KMS-11 (cell line): ENCODE measurements around the gene SKI.

ENCODE experiments used
- H2AFZ ChIP-seq: fragments of 200-600 bp; sonication (generic); 2 replicates; pipeline ENCODE4 v1.6.1; 2016; ENCODE audit warnings: antibody characterized with exemption, mixed run types, low read depth
- H3K27ac ChIP-seq: fragments of 200-600 bp; sonication (generic); 2 replicates; pipeline ENCODE4 v1.6.1; 2016; ENCODE audit warnings: mild to moderate bottlenecking, mixed run types
- H3K27me3 ChIP-seq: fragments of 200-600 bp; sonication (generic); 2 replicates; pipeline ENCODE4 v1.6.1; 2017; ENCODE audit warnings: mild to moderate bottlenecking, low read depth, mixed run types, moderate library complexity; ENCODE audit not compliant: insufficient read depth
- H3K36me3 ChIP-seq: fragments of 200-600 bp; sonication (generic); 2 replicates; pipeline ENCODE4 v1.6.1; 2017; ENCODE audit warnings: mild to moderate bottlenecking, mixed run types; ENCODE audit not compliant: insufficient read depth
- H3K4me1 ChIP-seq: fragments of 200-600 bp; sonication (generic); 2 replicates; pipeline ENCODE4 v1.6.1; 2016; ENCODE audit warnings: mild to moderate bottlenecking, low read depth, mixed run types; ENCODE audit not compliant: poor library complexity, severe bottlenecking
- H3K4me2 ChIP-seq: fragments of 200-600 bp; sonication (generic); 2 replicates; pipeline ENCODE4 v1.7.0; 2016; ENCODE audit warnings: mild to moderate bottlenecking, mixed run types
- H3K4me3 ChIP-seq: fragments of 200-600 bp; sonication (generic); IDR thresholded peaks from 2 replicates; pipeline ENCODE4 v1.6.1; 2017; ENCODE audit warnings: low read depth, low read length, mixed read lengths; ENCODE audit not compliant: insufficient read depth
- H3K79me2 ChIP-seq: fragments of 200-600 bp; sonication (generic); 2 replicates; pipeline ENCODE4 v1.6.1; 2016; ENCODE audit warnings: low read depth, mixed run types; ENCODE audit not compliant: insufficient read depth
- H3K9ac ChIP-seq: fragments of 200-600 bp; sonication (generic); 2 replicates; pipeline ENCODE4 v1.6.1; 2016; ENCODE audit warnings: mild to moderate bottlenecking, mixed run types
- H4K20me1 ChIP-seq: fragments of 200-600 bp; sonication (generic); 2 replicates; pipeline ENCODE4 v1.6.1; 2016; ENCODE audit warnings: mild to moderate bottlenecking, mixed run types; ENCODE audit not compliant: insufficient read depth
- CTCF ChIP-seq: fragments of 200-600 bp; sonication (generic); conservative IDR thresholded peaks from 2 replicates; pipeline ENCODE4 v1.6.1; 2017; ENCODE audit warnings: low read depth, mild to moderate bottlenecking, antibody characterized with exemption, low read length, moderate library complexity, mixed read lengths

SKI gene

DNA sequence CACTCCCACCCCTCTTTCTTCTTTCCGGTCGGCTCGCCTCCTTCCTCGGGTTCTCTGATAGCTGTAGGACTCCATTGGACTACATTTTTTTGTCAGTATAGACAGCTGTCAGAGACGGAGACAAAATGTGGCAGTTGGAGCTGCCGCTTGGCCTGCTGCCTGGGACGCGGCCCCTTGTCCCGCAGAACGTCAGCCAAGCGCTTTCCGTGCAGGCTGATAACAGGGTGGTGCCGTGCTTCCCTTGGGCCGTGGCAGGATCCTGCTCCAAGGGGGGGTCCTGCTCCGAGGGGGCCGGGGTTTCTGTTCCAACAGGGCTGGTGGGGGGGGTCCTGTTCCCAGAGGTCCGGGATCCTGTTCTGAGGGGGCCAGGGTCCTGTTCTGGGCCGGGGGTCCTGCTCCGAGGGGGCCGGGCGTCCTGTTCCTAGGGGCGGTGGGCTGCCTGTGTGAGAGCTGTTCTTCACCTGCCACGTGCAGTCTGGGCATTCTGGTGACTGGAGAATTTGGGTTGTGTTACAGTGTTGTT is 4.9 kb downstream of the SKI start:
- no peak overlapping the region for H2AFZ ChIP-seq
- no peaks in the 10 kb centered on the region for H3K4me1 ChIP-seq
- peaks cover 27% of the 10 kb centered on the region; the same call in 1 of the 2 replicates for H3K27me3 ChIP-seq
- H3K36me3 ChIP-seq = no peaks in the 10 kb centered on the region
- no peak overlapping the region for H3K27ac ChIP-seq
- no peak overlapping the region for H3K4me2 ChIP-seq
- H4K20me1 ChIP-seq = no peaks in the 10 kb centered on the region
- no peaks in the 10 kb centered on the region for H3K79me2 ChIP-seq
- no peak overlapping the region for H3K9ac ChIP-seq
- no peak overlapping the region for H3K4me3 ChIP-seq
- no peak for TF ChIP-seq CTCF

GRCh38 chr1:2233468-2233867 is 5.3 kb downstream of the SKI start:
- Histone ChIP-seq H3K27ac (no peak overlapping the region), H2AFZ (no peak overlapping the region), H3K4me3 (no peak overlapping the region), H4K20me1 (no peaks in the 10 kb centered on the region), H3K36me3 (no peaks in the 10 kb centered on the region), H3K9ac (no peak overlapping the region), H3K4me2 (no peak overlapping the region), H3K79me2 (no peaks in the 10 kb centered on the region), H3K4me1 (no peaks in the 10 kb centered on the region), H3K27me3 (peaks cover 27% of the 10 kb centered on the region; the same call in 1 of the 2 replicates)
- TF ChIP-seq CTCF = no peak

DNA sequence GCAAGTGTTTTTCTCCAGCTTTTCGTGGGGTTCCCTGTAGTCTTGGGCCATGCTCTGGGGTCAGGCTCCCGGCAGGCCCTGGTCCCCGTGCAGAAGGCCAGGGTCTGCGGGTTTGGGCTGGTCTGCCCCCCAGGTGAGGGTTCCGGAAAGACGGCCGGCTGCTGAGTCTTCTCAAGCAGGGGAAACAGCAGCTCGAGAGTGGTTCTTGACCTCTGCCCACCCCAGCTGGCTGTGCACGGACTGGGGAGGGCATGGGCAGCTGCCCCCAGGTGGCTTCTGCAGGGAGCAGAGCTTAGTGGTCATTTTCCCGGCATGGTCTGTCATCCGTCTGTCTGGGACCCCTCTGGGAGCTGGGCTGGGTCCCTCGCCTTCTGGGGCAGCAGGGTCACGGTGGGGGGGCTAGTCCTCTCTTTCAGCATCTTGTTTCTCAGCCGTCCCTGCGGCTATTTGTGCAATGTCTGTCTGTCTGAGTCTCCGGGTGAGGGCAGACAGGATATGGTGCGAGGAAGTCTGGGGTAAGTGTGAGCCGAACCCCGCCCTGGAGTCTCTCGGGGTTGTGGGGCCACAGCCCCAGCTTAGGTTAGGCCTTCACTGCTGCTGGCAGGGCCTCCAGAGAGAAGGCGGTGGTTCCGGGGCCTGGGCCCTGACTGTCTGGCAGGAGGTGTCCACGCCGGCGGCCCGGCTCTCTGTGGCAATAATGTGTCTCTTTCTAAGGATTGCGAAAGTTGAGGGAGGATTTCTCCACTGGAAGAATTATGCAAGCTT is 6.1 kb downstream of the SKI start:
- Histone ChIP-seq H3K79me2 (no peaks in the 10 kb centered on the region), H3K9ac (no peak overlapping the region), H2AFZ (no peak overlapping the region), H3K27ac (no peak overlapping the region), H3K4me3 (no peak overlapping the region), H4K20me1 (no peaks in the 10 kb centered on the region), H3K27me3 (peaks cover 31% of the 10 kb centered on the region; the same call in 1 of the 2 replicates), H3K4me1 (no peaks in the 10 kb centered on the region), H3K4me2 (no peak overlapping the region), H3K36me3 (no peaks in the 10 kb centered on the region)
- TF ChIP-seq CTCF = no peak

- H2AFZ ChIP-seq = no peak overlapping the region
- peaks cover 34% of the 10 kb centered on the region; the same call in 1 of the 2 replicates for H3K27me3 ChIP-seq
- no peak for TF ChIP-seq CTCF
- H3K4me1 ChIP-seq = no peaks in the 10 kb centered on the region
- H3K27ac ChIP-seq = no peak overlapping the region
- H3K4me2 ChIP-seq = no peak overlapping the region
- H3K4me3 ChIP-seq = no peak overlapping the region
- no peak overlapping the region for H3K9ac ChIP-seq
- no peaks in the 10 kb centered on the region for H4K20me1 ChIP-seq
- no peaks in the 10 kb centered on the region for H3K36me3 ChIP-seq
- H3K79me2 ChIP-seq = no peaks in the 10 kb centered on the region
Measured at GRCh38 chr1:2234762-2235113, 6.6 kb downstream of the SKI start.
